GM21619 (cell line): ENCODE data around the gene PYGL.

Source experiments
- ATAC-seq: cut with Tn5 transposase; IDR thresholded peaks from one replicate; pipeline ENCODE4 v1.9.1; 2021; ENCODE audit not compliant: unreplicated experiment

PYGL gene

GRCh38 chr14:50882932-50883826, 61.1 kb downstream of the PYGL start:
- no peak for ATAC-seq

- ATAC-seq = peak; percentile 96
Measured at GRCh38 chr14:50875359-50876070, 68.8 kb downstream of the PYGL start.

GRCh38 chr14:50874757-50875156, 69.5 kb downstream of the PYGL start:
- no peak for ATAC-seq

GRCh38 chr14:50871914-50872732, 72.2 kb downstream of the PYGL start, which contains the start of gene ABHD12B:
TSS of gene ABHD12B (plus strand) at chr14:50872053. CDS start at chr14:50872175, 122 bp downstream.
- no peak for ATAC-seq

- no peak for ATAC-seq
Measured at GRCh38 chr14:50871228-50871627, 73.1 kb downstream of the PYGL start.

GRCh38 chr14:50865391-50866076, 78.7 kb downstream of the PYGL start:
- ATAC-seq = no peak

GRCh38 chr14:50864946-50865345, 79.3 kb downstream of the PYGL start:
- no peak for ATAC-seq

GRCh38 chr14:50864237-50864636, 80.0 kb downstream of the PYGL start:
- ATAC-seq = no peak

- ATAC-seq = no peak
Measured at GRCh38 chr14:50862036-50862570, 82.2 kb downstream of the PYGL start.

GRCh38 chr14:50860478-50861086, 83.7 kb downstream of the PYGL start:
- no peak for ATAC-seq

- peak; percentile 6 for ATAC-seq
Measured at GRCh38 chr14:50859296-50859624, 85.0 kb downstream of the PYGL start.

- ATAC-seq = no peak
Measured at GRCh38 chr14:50856660-50857059, 87.6 kb downstream of the PYGL start.

- no peak for ATAC-seq
Measured at GRCh38 chr14:50855558-50855957, 88.7 kb downstream of the PYGL start.
